HG02798 (cell line): Measurements from ENCODE around the gene LGR6.

ENCODE experiments used
- ATAC-seq: cut with Tn5 transposase; IDR thresholded peaks from one replicate; pipeline ENCODE4 v1.9.1; 2021; ENCODE audit warnings: mild to moderate bottlenecking; ENCODE audit not compliant: unreplicated experiment, poor library complexity

LGR6 gene

GRCh38 chr1:202365092-202365815, 171.7 kb downstream of the LGR6 start:
- ATAC-seq = no peak

GRCh38 chr1:202367271-202367670, 173.7 kb downstream of the LGR6 start:
- ATAC-seq = no peak
